IPS-18c (cell line): ENCODE results near the gene MYCBP2.
"Not testable (repeated sequence)": the region's sequence is repeated elsewhere in the genome, so short reads cannot be mapped to it uniquely, and the experiment has no call there.

ENCODE experiments used
- H3K4me3 ChIP-seq: 2 replicates; pipeline ENCODE4 v1.7.0; 2013; ENCODE audit warnings: low read depth, mild to moderate bottlenecking, low read length, moderate library complexity; ENCODE audit not compliant: insufficient read depth
- H3K9me3 ChIP-seq: one replicate; pipeline ENCODE4 v1.6.1; 2013; ENCODE audit warnings: mild to moderate bottlenecking, low read length, moderate library complexity; ENCODE audit not compliant: control insufficient read depth, insufficient read depth

Gene MYCBP2

DNA sequence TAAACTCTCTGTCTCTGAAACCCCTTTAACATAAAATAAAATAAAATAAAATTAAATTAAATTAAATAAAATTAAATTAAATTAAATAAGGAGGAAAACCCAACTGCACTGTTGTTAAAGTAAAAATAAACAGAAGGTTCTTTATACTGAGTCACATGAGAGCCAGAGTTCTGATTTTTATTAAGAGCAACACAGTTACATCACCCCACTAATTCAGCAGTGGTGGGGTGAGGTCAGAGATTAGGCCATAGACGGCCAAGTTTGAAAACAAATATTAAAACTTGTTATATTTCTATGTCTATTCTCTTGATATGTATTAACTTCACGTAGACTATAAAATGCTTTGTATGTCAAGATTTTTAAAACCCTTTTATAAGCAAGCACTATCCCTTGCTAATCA lies 59.5 kb downstream of the MYCBP2 start:
- Histone ChIP-seq H3K4me3 (no peak overlapping the region), H3K9me3 (no peaks in the 10 kb centered on the region)

DNA sequence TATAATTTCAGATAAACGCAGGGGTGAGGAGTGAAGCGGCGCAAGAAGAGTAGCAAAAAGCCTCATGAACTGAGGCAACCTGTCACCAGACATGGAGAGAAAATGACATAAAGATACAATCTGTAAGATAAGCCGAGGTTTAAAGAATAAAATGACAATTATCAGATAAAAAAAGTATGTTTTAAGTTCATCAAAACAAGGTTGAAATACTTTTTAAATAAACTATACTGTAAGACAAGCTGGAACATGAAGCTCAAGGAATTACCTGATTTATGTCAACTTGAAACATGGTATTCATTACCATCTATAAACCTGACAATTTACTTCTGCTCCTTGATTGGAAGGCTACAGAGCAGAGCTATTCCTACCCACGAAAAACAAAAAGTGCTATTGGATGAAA lies 61.6 kb downstream of the MYCBP2 start:
- Histone ChIP-seq H3K4me3 (no peak overlapping the region), H3K9me3 (no peaks in the 10 kb centered on the region)

DNA sequence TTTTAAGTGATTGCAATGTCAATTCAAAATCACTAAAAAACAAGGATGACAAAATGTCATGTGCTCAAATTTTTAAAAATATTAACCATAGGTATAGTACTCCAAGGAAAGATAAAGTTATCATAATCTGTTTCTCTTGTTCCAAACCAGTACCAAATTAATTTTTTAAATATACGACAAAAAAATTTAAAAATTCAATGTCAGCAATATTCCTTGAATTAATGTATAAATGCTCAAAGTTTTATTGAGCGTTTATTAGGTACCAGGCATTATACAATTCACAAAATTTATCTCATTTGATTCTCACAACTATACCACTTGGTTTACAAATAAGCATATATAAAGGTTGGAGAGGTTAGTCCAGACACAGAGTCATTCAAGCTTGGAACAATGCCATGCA lies 64.7 kb downstream of the MYCBP2 start:
- Histone ChIP-seq H3K4me3 (no peak overlapping the region), H3K9me3 (no peaks in the 10 kb centered on the region)

DNA sequence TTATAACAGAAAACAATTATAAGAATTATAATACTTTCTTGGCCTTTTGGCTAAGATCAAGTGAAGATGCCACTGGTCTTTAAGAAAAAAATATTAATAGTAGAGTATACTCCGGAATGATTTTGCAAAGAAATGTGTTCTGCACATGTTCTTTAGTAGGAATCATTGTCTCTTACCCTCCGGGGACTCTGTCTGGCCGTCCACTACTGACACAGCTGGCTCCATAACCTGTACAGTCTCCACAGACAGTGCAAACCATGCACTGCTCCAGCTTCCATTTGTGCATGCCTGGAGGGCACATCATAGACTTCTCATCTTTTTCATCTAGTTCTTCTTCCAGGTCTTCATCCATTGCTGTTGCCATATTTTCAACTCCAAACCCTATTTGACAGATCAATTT lies 75.9 kb downstream of the MYCBP2 start:
- Histone ChIP-seq H3K4me3 (no peak overlapping the region), H3K9me3 (no peaks in the 10 kb centered on the region)

DNA sequence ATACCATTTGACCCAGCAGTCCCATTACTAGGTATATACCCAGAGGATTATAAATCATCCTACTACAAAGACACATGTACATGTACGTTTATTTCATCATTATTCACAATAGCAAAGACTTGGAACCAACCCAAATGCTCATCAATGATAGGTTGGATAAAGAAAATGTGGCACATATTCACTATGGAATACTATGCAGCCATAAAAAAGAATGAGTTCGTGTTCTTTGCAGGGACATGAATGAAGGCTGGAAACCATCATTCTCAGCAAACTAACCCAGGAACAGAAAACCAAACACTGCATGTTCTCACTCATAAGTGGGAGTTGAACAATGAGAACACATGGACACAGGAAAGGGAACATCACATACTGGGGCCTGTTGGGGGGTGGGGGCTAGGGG lies 81.7 kb downstream of the MYCBP2 start:
- H3K9me3 ChIP-seq, H3K4me3 ChIP-seq: not testable (repeated sequence)

DNA sequence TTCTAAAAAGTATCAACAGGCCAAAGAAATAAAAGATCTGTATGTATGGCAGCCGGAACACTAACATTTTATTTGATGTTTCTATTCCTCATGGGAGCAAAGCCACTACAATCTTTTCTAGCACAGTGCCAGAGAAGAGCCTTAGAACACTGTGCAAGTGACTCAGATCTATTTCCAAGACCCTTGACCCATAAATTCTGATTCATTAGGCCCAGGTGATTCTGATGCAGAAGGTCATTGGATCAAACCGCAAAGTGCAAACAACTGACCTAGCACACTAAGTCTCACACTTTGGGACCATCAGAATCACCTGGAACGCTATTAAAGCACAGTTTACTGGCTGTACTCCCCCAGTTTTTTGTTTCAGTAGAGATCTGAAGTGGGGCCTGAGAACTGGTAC lies 87.6 kb downstream of the MYCBP2 start:
- Histone ChIP-seq H3K4me3 (no peak overlapping the region), H3K9me3 (no peaks in the 10 kb centered on the region)

DNA sequence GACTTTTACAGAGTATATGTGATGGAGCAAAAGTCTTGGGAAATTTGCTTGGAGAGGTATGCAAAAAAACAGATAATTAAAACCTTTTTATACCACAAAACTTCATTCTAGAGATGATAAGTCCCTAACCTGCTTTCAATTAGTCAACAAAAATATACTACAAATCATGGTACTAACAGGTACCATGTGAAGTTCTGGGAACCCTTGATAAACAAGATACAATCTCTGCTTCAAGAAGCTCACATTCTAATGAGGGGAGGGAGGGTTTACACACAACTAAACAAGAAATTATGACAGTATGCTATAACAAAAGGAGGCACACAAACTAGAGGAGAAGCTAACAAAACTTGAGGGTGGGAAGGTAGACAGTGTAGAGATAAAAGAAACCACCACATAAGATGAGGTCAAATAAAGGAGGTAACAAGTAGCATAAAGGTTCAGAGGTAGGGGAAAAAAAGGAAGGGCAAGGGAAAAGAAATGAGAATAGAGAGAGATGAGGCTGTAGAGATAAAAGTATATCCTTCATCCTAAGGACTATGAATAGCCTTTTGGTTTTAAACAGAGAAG lies 91.4 kb downstream of the MYCBP2 start:
- no peak overlapping the region for H3K4me3 ChIP-seq
- no peaks in the 10 kb centered on the region for H3K9me3 ChIP-seq

DNA sequence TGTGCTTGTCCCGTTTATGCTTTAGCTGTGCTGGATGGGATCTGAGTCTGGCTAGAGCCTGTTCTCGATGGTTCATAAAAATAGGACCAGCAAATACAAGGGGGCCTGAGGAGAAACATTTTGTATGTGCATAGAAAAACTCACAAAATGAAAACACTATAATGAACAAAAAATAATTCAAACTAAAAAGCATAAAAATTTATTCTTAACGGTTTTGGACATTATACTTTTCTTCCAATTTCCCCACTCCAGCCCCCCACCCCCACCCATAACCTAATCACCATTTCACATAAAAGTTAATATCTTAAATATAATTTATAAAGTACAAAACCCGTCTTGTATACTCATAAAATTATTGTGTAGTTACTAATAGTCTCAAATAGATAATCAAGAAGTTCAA lies 93.7 kb downstream of the MYCBP2 start:
- H3K4me3 ChIP-seq, result no peak overlapping the region
- no peaks in the 10 kb centered on the region for H3K9me3 ChIP-seq

DNA sequence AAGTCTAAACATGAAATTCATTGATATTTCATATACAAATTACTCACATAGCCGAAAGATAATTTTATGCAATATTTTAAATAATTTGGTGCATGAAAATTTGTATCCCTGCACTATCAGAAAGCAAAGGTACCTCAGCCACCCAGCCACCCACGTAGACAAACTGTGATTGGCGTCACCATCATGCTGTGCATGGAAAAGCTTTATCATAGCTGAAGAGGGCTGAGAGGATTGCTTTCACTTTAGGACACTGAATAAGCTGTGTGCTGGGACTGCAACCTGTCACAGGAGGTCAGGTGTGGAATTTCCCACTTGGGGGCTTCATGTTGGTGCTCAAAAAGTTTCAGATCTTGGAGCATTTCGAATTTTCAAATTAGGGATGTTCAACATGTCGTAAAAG lies 96.3 kb downstream of the MYCBP2 start:
- Histone ChIP-seq H3K4me3 (no peak overlapping the region), H3K9me3 (no peaks in the 10 kb centered on the region)

DNA sequence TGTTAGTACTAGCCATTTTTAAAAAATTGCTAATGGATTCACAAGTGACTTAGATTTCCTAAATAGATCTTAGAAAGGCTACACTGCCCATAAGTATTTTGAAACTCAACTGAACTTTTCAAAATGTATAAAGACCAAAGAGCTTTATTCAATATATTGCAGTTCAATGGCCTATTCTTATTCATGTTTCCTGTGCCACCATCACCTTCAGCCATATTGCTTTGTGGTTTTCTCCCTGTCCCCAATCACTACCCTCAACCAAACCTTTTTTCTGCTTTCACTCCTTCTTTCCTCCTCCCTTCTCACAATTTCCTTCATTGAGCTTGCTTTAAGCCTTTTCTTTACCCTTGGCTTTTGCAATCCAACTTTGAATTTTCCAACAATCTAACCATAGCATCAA lies 100.9 kb downstream of the MYCBP2 start:
- Histone ChIP-seq H3K4me3 (no peak overlapping the region), H3K9me3 (no peaks in the 10 kb centered on the region)

DNA sequence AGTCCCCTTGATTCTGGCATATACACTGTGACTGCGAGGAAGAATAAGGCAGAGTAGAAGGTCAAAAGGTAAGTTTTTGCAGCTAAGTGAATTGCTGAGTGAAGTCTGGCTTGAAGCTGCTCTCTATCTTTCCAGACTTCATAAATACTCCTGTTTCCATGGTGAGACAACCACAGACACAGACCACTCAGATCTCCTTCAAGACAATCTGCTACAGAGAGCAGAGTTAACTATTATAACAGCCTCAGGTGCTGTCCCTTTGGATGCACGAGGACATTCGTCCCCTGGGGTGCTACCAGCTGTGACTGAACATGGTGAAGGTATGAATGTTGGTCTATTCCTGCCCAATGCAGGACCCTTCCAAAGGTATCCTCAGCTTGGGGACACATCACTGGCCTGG lies 104.0 kb downstream of the MYCBP2 start:
- no peak overlapping the region for H3K4me3 ChIP-seq

DNA sequence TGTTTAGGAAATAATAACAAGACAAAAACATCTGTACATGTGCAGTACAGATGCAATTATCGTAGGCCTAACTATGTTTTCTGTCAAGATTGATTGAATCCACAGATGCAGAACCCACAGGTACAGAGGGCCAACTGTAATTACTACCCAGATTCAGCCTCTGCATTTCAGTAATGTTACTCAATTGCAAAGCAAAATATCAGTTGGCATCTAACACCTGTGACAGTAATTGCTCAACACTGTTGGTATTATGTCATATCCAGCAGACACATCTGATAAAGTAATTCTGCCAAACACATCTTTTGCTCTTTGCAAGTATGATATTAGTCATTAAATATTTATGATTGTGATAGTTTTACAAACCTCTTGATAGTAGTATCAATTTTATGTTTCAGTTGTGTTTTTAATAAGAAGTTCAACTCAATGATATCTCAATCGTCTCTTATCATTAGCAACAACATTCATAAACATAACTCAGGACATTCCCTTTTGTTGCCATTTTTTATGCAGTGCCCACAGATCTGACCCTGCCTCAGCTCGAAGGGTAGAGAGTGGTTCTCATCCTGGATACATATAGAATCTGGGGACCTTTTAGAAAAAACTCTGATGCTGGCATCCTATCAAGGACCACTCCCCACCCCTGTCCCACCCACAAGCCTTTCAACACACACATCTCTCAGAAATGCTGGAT lies 104.7 kb downstream of the MYCBP2 start:
- no peaks in the 10 kb centered on the region for H3K9me3 ChIP-seq
- H3K4me3 ChIP-seq, result no peak overlapping the region

More for the DNA sequence above, 104.0 kb downstream of the MYCBP2 start:
- H3K9me3 ChIP-seq, result no peaks in the 10 kb centered on the region

DNA sequence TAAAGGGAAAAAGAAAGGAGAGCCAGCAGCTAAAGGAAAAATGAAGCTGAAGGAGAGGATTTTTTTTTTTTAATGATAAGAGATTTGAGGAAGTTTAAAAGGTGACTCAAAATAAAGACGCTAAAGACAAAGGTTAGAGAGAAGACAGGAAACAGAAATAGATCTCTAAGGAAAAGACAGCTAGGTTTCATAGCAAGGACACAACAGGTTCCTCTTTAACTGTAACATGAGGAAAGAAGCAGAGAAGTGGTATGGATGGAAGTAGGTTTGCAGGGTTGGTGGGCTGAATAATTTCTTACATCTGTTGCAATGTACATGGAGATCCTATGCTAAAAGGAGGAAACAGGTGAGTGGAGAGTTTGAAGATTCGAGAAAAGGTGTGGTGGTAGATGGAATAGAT lies 107.5 kb downstream of the MYCBP2 start:
- H3K9me3 ChIP-seq, result no peaks in the 10 kb centered on the region
- no peak overlapping the region for H3K4me3 ChIP-seq

DNA sequence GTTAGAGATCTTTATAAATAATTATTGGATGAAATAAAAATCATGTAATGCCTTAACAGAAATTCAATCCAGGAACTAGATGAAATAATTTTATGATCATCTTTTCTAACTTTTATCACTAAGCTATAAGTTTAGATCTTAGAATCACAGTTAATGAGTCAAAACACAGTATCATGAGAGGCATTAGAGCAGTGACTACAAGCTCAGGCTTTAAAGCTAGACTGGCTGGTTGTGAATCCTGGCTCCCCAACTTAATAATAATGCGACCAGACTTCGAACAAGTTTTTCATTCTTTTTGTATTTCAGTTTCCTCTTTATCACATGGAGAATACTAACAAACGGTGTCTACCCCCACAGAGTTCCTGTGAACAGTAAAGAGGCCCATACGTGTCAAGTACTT lies 108.6 kb downstream of the MYCBP2 start:
- Histone ChIP-seq H3K9me3 (no peaks in the 10 kb centered on the region), H3K4me3 (no peak overlapping the region)

DNA sequence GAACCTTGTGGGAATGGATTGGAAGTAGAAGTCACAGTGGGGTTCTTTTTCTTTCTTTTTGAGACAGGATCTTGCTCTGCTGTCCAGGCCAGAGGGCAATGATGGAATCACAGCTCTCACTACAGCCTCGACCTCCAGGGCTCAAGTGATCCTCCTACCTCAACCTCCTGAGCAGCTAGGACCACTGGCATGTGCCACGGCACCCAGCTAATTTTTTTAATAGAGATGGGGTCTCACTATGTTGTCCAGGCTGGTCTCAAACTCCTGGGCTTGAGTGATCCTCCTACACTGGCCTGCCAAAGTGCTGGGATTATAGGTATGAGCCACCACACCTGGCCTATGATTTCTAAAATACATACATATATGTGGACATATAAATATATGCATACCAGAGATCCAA lies 111.4 kb downstream of the MYCBP2 start:
- Histone ChIP-seq H3K9me3 (no peaks in the 10 kb centered on the region), H3K4me3 (no peak overlapping the region)

DNA sequence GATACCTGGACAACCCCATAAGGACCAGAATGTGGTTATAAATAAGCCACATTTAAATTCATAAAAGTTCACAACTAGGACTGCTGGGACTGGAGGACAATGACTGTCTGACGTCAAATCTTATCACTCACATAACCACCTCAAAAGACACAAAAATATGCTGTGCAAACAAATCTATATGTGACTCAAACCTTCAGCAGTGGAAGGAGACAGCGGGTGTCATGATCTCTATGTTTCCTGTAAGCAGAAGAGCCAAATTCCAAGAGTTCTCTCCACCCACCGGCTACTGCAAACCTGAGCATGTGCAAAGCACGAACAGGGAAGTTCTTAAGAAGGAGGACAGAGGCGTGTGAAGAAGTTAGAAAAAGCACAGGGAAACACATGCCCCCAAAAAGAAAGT lies 113.2 kb downstream of the MYCBP2 start:
- Histone ChIP-seq H3K9me3 (no peaks in the 10 kb centered on the region), H3K4me3 (no peak overlapping the region)

DNA sequence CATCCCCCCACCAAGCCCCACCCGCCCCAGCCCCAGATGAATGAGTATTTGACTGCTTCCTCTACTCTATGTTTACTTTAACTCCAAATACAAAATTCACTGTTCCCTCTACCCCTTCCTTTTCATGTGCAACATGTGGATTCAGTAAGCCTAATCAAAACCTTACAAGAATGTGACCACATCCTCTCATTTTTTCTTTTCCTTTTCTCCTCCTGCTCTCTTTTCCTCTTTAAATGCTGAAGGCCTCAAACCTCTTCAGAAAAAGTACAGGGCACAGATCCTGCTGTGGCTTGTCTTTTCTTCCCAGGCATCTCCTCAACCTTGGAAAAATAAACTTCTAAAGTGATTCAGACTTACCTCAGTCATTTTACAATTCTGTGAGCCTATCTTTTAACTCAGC lies 119.0 kb downstream of the MYCBP2 start:
- Histone ChIP-seq H3K4me3 (no peak overlapping the region), H3K9me3 (no peaks in the 10 kb centered on the region)

DNA sequence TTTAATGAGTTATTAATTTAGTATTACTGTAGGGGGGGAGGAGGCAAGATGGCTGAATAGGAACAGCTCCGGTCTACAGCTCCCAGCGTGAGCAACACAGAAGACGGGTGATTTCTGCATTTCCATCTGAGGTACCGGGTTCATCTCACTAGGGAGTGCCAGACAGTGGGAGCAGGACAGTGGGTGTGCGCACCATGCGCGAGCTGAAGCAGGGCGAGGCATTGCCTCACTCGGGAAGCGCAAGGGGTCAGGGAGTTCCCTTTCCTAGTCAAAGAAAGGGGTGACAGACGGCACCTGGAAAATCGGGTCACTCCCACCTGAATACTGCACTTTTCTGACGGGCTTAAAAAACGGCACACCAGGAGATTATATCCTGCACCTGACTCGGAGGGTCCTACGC lies 127.9 kb downstream of the MYCBP2 start:
- not testable (repeated sequence) for H3K4me3 ChIP-seq, H3K9me3 ChIP-seq

DNA sequence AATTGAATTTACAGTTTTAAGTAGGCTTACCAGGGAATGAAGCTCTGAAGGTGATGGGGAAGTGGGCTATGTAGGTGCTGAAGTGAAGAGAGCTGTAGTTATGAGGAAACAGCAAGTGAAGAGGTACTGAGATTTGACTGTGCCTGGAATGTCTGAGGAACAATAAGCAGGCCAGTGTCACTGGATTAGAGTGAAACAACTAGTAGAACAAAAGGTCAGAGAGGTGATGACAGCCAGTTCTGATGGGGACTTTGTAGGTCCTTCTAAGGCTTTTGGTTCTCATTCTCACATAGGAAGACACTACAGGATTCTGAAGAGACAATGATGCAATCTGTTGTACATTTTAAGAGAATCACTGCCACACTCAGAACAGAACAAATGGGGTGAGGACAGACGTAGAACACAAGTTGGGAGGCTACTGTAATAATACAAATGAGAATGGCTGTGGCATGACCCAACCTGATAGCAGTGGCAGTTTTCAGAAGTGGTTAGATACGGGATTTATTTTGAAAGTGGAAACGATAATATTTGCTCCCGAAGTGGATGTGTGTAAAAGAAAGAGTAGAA lies 130.8 kb downstream of the MYCBP2 start:
- Histone ChIP-seq H3K9me3 (no peaks in the 10 kb centered on the region), H3K4me3 (no peak overlapping the region)
